ENCODE results near the gene ANKRD39.
"Not testable (repeated sequence)": the region's sequence is repeated elsewhere in the genome, so short reads cannot be mapped to it uniquely, and the experiment has no call there.

ANKRD39 gene

GRCh38 chr2:96808176-96808837 is 49.5 kb downstream of the ANKRD39 start:
- no peak for DNase-seq (ENCODE audit: low read depth)

- no peak for DNase-seq (ENCODE audit: low read depth)
Measured at GRCh38 chr2:96807127-96807471, 50.7 kb downstream of the ANKRD39 start.

- no peak for DNase-seq (ENCODE audit: low read depth)
Measured at GRCh38 chr2:96806468-96807126, 51.2 kb downstream of the ANKRD39 start.

GRCh38 chr2:96805946-96806345 is 51.9 kb downstream of the ANKRD39 start:
- not testable (repeated sequence) for DNase-seq (ENCODE audit: low read depth)

- DNase-seq (ENCODE audit: low read depth), result no peak
Measured at GRCh38 chr2:96804986-96805385, 52.8 kb downstream of the ANKRD39 start.

- no peak for DNase-seq (ENCODE audit: low read depth)
Measured at GRCh38 chr2:96802721-96803120, 55.1 kb downstream of the ANKRD39 start.

GRCh38 chr2:96801786-96802595 is 55.8 kb downstream of the ANKRD39 start:
- no peak for DNase-seq (ENCODE audit: low read depth)

GRCh38 chr2:96801005-96801785 is 56.6 kb downstream of the ANKRD39 start:
- peak; percentile 35 for DNase-seq (ENCODE audit: low read depth)

- no peak for DNase-seq (ENCODE audit: low read depth)
Measured at GRCh38 chr2:96800061-96801004, 57.5 kb downstream of the ANKRD39 start.

- no peak for DNase-seq (ENCODE audit: low read depth)
Measured at GRCh38 chr2:96799623-96799935, 58.2 kb downstream of the ANKRD39 start.

GRCh38 chr2:96798733-96799622 is 58.8 kb downstream of the ANKRD39 start:
- DNase-seq (ENCODE audit: low read depth), result no peak

All from stimulated activated CD8-positive, alpha-beta memory T cell treated with anti-CD3 and anti-CD28 coated beads, Interleukin-15, amount 100 ng/mL, for 24 hours (primary cell).